GM19239 (cell line): ENCODE data around the gene WDR72.
"Not testable (repeated sequence)": the region's sequence is repeated elsewhere in the genome, so short reads cannot be mapped to it uniquely, and the experiment has no call there.

Source experiments
- DNase-seq: peaks from one replicate; pipeline ENCODE4 v3.0.0; 2011; ENCODE audit warnings: low spot score; ENCODE audit not compliant: insufficient read length
- FAIRE-seq: peaks from 2 replicates; lab custom pipeline; 2011; peaks lifted over from hg19 to GRCh38; lab: Jason Lieb, UNC

The WDR72 gene

DNA sequence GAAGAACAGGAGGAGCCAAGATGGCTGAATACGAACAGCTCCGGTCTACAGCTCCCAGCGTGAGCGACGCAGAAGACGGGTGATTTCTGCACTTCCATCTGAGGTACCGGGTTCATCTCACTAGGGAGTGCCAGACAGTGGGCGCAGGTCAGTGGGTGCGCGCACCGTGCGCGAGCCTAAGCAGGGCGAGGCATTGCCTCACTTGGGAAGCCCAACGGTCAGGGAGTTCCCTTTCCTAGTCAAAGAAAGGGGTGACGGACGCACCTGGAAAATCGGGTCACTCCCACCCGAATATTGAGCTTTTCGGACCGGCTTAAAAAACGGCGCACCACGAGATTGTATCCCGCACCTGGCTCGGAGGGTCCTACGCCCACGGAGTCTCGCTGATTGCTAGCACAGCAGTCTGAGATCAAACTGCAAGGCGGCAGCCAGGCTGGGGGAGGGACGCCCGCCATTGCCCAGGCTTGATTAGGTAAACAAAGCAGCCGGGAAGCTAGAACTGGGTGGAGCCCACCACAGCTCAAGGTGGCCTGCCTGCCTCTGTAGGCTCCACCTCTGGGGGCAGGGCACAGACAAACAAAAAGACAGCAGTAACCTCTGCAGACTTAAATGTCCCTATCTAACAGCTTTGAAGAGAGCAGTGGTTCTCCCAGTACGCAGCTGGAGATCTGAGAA is 218.7 kb downstream of the WDR72 start:
- DNase-seq: not testable (repeated sequence)

GRCh38 chr15:53539878-53540277 is 219.6 kb downstream of the WDR72 start:
- FAIRE-seq (no peak), DNase-seq (no peak)

More for the DNA sequence above, 218.7 kb downstream of the WDR72 start:
- not testable (repeated sequence) for FAIRE-seq

GRCh38 chr15:53536479-53537120 is 222.9 kb downstream of the WDR72 start:
- no peak for DNase-seq
- no peak for FAIRE-seq

- no peak for FAIRE-seq
- DNase-seq: no peak
Measured at GRCh38 chr15:53535886-53536285, 223.6 kb downstream of the WDR72 start.

- DNase-seq: no peak
- no peak for FAIRE-seq
Measured at GRCh38 chr15:53534105-53534839, 225.2 kb downstream of the WDR72 start.

DNA sequence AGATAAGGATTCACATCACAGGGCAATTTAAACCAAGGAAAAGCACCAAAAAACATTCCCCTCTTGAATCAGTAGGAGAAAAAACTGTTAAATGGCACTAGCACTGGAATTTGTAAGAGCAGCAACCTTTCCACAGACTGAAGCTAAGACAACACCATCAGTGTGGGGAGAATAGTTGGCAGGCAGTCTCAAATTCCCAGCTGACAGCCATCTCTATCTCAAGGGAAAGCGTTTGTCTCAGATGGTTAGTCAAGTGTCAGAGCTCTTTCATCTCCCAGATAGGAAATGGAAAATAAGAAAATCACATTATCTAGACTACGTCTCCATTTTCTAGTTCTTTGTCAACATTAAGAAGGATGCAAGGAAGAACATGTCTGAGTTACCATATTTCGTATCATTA is 228.7 kb downstream of the WDR72 start:
- no peak for DNase-seq
- FAIRE-seq: no peak

DNA sequence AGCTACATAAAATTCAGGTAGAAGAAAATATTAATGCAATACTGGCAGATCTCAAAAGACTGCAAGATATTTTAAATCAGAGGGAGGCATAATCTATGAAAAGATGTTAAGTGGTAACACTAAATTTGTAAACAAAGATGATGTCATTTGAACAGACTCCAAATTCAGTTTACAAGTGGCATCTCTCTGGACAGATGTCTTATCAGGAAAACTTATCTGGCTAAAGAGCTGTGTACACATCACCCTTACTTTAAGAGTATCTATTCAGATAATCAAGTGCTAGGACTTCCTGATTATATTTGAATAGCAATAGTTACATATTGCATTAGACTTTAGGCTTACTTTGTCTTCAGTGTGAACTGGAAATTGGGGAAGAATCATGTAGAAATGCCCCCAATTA is 231.5 kb downstream of the WDR72 start:
- DNase-seq: no peak
- FAIRE-seq: no peak

DNA sequence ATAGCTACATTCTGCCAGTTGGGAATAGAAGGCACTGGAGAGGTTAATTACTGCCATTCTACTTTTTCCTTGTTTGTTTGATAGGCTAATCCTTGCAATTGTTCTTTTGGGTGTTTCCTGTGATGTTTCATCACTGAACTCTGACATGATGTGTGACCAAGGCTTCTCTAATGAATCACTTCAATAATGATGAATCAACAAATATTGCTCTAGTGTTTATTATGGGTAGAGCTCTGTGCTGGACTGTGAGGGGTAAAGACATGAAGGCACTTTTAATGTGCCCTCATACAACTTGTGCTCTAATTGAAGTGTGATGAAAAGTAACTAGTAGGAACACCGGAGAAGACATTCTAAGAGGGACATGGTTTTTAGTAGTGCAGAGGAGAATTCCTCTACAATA is 233.6 kb downstream of the WDR72 start:
- no peak for FAIRE-seq

GRCh38 chr15:53522991-53523390 is 236.5 kb downstream of the WDR72 start:
- DNase-seq (no peak), FAIRE-seq (no peak)

More for the DNA sequence above, 233.6 kb downstream of the WDR72 start:
- no peak for DNase-seq

DNA sequence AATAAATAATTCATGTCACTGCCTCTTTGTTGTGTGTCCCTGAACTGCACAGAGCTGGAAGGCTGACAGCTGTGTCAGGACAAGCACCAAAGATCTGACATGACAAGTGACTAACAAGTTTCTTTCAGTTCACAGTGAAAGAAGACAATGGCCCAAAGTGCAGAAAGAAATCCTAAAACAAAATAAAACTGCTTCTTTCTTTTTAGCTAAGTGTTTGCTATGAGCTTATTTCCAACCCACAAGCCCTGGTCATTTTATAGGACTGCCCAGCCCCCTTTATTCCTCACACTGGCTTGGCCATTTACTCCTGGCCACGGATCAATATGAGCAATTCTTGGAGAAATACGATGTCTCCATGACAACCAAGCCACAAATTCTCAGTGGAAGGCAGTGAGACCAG is 238.5 kb downstream of the WDR72 start:
- DNase-seq (no peak), FAIRE-seq (no peak)

GRCh38 chr15:53513431-53513830 is 246.0 kb downstream of the WDR72 start:
- no peak for FAIRE-seq
- no peak for DNase-seq

GRCh38 chr15:53512029-53512428 is 247.4 kb downstream of the WDR72 start:
- FAIRE-seq: no peak

DNA sequence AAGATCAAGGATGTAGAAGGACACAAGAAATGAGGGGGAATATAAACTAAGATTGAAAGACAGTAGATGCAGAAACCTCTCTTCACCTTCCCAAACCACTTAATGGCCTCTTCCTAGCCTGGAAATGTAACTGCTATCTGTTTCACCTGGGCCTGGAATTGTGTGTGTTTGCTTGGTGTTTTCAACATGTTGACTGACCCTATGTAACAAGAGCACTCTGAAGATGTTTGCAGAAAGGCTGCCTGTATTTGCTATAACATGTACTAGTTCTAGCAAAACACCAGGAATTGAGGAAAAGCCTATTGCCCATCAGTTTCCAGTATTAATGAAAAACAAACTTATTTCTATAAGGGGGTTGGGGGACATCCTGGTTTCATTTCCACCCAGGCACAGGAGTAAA is 248.3 kb downstream of the WDR72 start:
- FAIRE-seq: no peak

More at GRCh38 chr15:53512029-53512428, 247.4 kb downstream of the WDR72 start:
- DNase-seq: no peak

GRCh38 chr15:53506370-53506769 is 253.1 kb downstream of the WDR72 start:
- DNase-seq: no peak
- no peak for FAIRE-seq

More for the DNA sequence above, 248.3 kb downstream of the WDR72 start:
- DNase-seq: no peak

DNA sequence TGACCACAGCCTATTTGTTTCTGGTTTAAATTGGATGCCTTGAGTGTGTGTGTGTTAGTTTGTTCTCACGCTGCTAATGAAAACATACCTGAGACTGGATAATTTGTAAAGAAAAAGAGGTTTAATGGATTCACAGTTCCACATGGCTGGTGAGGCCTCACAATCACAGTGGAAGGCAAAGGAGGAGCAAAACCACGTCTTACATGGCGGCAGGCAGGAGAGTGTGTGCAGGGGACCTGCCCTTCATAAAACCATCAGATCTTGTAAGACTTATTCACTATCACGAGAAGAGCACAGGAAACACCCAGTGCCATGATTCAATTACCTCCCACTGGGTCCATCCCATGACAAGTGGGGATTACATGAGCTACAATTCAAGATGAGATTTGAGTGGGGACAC is 260.5 kb downstream of the WDR72 start:
- DNase-seq (no peak), FAIRE-seq (no peak)

DNA sequence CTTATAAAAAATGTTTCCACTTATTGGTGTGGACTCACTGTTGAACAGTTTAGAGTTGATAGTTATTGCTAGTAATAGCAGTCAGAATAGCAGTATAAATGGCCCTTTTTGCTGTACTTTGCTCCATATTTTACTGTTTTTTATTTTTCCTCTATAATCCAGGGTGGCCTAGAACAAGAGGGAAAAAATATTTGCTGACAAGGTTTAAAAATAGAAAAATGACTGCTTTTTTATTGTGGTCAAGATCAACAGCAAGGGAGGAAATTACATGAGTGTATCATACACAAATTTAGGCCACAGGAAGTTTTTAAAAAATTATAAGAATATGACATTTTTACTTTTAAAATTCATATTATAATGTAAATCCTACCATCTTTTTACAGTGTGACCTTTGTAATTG is 269.1 kb downstream of the WDR72 start:
- FAIRE-seq (no peak), DNase-seq (no peak)

DNA sequence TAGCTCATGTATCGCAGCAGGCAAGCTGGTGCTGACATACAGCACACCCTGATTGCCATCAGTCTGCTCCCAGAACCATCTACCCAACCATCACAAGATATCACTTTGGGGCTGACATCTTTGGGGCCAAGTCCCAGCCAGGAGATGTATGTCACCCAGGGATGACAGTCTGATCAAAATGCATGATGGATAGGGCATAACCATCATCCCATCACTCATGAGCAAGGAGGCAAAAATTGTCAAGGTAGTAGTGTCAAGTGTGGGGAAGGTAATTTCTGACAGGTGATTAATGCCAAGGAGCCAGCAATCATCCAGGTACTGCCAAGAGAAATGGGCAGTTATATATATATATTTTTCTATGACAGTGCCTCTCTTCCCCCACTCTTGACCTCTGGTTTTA is 277.4 kb downstream of the WDR72 start:
- FAIRE-seq: no peak
- DNase-seq: no peak

DNA sequence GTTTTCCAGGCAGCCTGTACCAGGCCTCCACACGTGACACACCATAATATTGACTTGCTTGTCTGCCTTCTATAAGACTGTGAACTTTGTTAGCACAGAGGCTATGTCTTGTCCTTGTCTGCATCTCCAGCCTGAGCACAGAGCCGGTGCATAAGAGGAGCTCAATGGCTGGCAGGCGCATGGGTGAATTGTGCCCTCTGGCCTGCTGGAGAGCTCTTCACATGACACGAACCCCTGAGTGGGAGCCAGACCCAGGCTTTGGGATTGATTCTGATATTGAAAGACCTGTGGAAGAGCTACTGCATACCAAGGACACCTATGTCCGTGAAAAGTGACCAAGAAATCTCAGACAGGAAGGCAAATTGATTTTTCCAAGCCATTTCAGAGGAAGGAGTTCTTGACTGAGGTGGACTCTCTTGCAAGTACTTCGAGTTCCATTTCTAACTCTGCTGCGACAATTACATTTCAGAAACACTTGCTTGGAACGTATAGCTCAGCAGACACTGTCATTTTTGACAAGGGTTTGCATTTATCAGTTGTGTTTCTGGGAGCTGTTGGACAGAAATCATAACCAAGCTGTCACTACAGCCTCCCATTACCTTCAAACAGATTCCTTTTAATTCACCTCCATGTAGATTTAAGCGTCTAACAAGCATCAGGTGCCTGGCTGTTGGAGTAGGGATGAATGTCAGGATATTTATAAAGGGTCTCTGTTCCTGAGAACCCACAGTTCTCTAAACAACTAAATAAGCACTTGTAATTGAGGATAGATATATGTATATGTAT is 281.3 kb downstream of the WDR72 start:
- DNase-seq: no peak
- FAIRE-seq: no peak

- DNase-seq: no peak
- no peak for FAIRE-seq
Measured at GRCh38 chr15:53473886-53474285, 285.6 kb downstream of the WDR72 start.

DNA sequence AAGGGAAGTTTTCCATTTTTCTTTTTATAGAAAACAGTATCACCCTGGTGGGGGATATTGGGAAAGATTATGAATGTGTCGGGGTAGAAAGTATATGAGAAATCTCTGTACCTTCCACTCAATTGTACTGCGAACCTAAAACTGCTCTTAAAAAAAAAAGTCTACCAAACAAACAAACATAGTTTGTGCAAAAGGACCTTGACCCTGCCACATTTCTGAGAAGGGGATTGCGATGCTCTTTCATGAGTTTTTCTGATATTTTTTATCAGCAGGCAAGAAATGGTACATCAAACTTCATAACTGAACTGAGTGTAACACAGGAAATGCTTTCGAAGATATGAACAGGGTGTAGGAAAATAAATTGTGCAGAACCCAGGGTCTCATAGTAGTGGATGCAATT is 286.0 kb downstream of the WDR72 start:
- DNase-seq (no peak), FAIRE-seq (no peak)
